Subcutaneous adipose tissue (tissue), 4 donors: Measurements from ENCODE around the gene SMARCC1. TPM values are rescaled to one million over a fixed set of nuclear protein-coding genes. Genes with fewer than 3 reads are reported as not detected.

ENCODE experiments used
- CTCF ChIP-seq: fragments of 450-650 bp; IDR thresholded peaks from one replicate; pipeline ENCODE4 v1.5.1; 2016; ENCODE audit warnings: low read depth, mild to moderate bottlenecking, control low read depth, antibody characterized with exemption, moderate library complexity
- total RNA-seq, 4 donors: library from RNA; depleted of rRNA; stranded (reverse); fragments of >200 nt; gene quantifications; one replicate each; pipeline ENCODE4 v1.1.0, GENCODE V29; 2016

SMARCC1 gene
- total RNA-seq, 4 donors from 2014 or later = 25.8 to 29.2 (median 26.1) TPM

- TF ChIP-seq CTCF = no peak
Observed at GRCh38 chr3:47782446-47783308, 984 bp upstream of the SMARCC1 start.

- TF ChIP-seq CTCF = no peak
Observed at GRCh38 chr3:47780741-47781684, 680 bp downstream of the SMARCC1 start.

- no peak for TF ChIP-seq CTCF
Observed at GRCh38 chr3:47778746-47779145, 2.9 kb downstream of the SMARCC1 start.

GRCh38 chr3:47772788-47773187, 8.9 kb downstream of the SMARCC1 start:
- no peak for TF ChIP-seq CTCF

- no peak for TF ChIP-seq CTCF
Observed at GRCh38 chr3:47772047-47772446, 9.6 kb downstream of the SMARCC1 start.

GRCh38 chr3:47766186-47766585, 15.5 kb downstream of the SMARCC1 start:
- TF ChIP-seq CTCF = no peak

GRCh38 chr3:47762233-47762632, 19.5 kb downstream of the SMARCC1 start:
- TF ChIP-seq CTCF = no peak
